NCI-H1048 (cell line): ENCODE data around the gene KCNAB2.

Source experiments
- DNase-seq: peaks from one replicate; lab custom pipeline; 2025; lab: John Stamatoyannopoulos, UW

Gene KCNAB2

GRCh38 chr1:6083385-6083784 is 37.7 kb downstream of the KCNAB2 start:
- no peak for DNase-seq

DNA sequence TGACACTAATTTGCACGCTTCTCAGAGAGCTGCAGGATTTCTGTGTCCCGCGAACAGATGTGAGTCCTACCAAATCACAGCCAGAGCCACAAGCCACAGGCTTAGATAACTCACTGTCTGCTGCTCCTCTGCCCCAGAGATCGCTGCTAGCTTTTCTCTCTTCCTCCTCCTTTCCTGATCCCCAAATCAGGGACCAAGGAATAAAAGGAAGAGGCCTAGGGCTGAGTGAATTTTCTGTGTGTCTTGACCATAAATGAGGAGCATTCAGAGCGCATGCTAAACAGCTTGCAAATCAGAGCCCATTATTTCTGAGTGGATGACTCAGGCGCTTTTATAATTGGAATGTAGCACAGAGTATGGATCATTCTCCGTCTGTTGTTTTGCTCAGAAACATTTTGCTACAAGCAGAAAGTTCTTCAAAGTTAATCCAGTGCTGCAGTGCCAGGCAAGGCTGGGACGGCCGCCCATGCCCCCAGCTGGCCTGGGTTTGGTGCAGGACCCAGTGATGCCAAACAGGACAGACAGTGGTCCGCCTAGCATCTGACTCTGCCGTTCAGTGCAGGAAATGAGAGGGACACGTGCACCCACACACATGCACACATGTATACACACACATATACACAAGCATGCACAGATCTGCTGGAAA is 38.2 kb downstream of the KCNAB2 start:
- no peak for DNase-seq

GRCh38 chr1:6084781-6085495 is 39.2 kb downstream of the KCNAB2 start:
- DNase-seq, result no peak

- no peak for DNase-seq
Observed at GRCh38 chr1:6085666-6086065, 40.0 kb downstream of the KCNAB2 start.

- no peak for DNase-seq
Observed at GRCh38 chr1:6086358-6086757, 40.7 kb downstream of the KCNAB2 start.

DNA sequence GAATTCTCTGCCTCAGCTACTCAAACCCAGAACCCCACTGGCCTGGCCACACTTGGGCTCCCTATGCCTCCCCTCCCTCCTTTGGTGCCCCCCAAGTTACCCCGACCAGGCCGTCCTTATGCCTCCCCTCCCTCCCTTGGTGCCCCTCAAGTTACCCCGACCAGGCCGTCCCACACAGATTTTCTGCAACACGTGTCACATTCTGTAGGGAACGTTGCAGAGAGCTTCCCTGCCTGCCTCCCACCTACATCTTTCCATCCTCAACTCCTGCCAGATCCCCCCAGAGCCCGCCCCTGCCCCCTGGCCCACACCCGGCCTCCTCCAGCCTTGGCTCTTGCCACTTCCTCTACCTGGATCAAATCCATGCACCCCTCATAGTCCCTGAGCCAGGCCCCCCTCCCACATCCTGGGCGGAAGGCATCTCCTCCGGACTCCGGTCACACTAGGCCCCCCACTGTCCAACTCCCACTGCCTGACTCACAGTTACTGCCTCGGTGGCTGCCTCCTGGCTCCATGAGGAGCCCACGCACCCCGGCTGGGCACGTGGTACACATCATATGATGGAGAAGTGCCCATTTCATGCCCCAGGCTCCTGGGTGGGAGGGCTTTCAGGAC is 41.2 kb downstream of the KCNAB2 start:
- DNase-seq, result no peak

DNA sequence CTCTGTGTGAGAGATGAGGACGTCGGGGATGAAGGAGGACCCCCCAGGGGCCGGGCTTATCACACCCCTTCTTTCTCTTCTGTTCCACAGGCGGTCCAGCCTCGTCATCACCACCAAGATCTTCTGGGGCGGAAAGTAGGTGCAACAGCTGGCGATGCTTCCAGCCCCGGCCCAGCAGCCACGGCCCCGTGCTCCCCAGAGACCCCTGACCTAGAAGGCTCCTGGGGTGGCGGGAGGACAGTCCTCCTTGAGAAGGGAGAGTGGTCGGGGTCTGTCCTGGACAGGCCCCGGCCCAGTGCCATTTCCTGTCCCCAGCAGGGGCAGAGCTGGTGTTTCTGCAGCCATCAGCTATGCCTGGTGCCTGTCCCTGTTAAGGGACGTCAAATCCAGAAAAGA is 41.7 kb downstream of the KCNAB2 start:
- DNase-seq, result no peak

GRCh38 chr1:6087958-6088357 is 42.3 kb downstream of the KCNAB2 start:
- DNase-seq, result no peak

- no peak for DNase-seq
Observed at GRCh38 chr1:6088956-6089355, 43.3 kb downstream of the KCNAB2 start.

GRCh38 chr1:6090288-6090687 is 44.6 kb downstream of the KCNAB2 start:
- no peak for DNase-seq

- no peak for DNase-seq
Observed at GRCh38 chr1:6090996-6091822, 45.5 kb downstream of the KCNAB2 start.

- no peak for DNase-seq
Observed at GRCh38 chr1:6091823-6092109, 46.1 kb downstream of the KCNAB2 start.

- no peak for DNase-seq
Observed at GRCh38 chr1:6092211-6092610, 46.5 kb downstream of the KCNAB2 start.

DNA sequence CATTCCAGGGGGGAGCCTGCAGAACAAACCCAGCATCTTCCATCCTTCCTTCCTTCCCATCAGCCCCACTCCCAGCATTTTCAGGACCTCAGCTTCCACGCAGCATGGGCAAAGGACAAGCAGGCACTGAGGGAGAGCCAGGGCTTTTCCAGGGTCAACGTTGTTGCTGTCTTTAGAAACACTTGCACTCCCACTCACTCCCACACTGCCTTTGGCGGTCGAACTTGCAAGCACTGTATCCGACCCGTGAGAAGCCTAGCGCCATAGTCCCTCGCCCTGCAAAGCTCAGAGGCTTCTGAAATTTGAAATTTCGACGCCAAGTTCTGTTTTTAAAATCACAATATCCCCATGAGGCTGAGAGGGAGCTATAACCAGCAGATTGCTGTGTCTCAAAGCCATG is 47.4 kb downstream of the KCNAB2 start:
- no peak for DNase-seq

GRCh38 chr1:6093611-6094010 is 47.9 kb downstream of the KCNAB2 start:
- no peak for DNase-seq

DNA sequence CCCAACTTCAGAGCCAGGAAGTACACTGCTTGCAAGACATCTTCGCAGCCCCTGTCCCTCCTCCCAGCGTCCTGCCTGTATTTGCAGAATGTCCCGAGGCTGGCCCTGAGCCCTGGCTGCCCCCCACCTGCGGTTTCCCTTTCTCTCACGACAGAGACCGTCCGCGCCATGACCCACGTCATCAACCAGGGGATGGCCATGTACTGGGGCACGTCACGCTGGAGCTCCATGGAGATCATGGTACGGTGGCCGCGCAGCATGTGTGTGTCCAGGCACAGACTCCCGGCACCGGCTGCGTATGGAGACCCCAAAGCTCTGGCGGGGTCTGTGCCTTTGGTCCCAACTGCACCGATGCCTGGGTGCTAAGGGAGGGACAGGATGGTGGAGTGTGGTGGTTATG is 48.6 kb downstream of the KCNAB2 start:
- no peak for DNase-seq

DNA sequence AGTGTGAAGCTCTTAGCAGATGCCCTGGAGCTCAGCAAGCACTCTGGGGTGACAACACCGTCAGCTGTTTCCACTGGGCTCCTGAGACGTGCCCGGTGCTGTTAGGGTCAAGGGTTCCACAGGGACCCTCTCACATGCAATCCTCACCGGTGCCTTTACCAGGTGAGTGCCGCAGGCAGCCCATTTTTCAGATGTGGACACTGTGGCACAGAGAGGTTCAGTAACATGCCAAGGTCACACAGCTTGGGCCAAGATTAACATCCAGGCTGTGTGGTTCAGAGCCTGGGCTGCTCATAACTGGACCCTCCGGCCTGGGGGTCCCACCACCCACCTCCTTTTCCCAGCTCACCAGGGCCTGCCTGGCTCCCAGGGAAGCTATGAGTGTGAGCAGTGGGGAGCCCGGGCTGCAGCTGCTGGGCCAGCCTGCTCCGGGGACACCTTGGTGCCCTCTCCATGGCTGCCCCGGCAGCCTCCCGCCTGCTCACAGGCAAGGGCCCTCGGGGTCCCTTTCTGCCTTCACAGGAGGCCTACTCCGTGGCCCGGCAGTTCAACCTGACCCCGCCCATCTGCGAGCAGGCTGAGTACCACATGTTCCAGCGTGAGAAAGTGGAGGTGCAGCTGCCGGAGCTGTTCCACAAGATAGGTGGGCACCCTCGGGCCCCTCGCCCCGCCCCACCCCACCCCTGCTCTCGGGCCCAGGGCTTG is 49.3 kb downstream of the KCNAB2 start:
- no peak for DNase-seq

- DNase-seq, result no peak
Observed at GRCh38 chr1:6095511-6096242, 50.0 kb downstream of the KCNAB2 start.

GRCh38 chr1:6096243-6097116 is 50.8 kb downstream of the KCNAB2 start:
- no peak for DNase-seq

DNA sequence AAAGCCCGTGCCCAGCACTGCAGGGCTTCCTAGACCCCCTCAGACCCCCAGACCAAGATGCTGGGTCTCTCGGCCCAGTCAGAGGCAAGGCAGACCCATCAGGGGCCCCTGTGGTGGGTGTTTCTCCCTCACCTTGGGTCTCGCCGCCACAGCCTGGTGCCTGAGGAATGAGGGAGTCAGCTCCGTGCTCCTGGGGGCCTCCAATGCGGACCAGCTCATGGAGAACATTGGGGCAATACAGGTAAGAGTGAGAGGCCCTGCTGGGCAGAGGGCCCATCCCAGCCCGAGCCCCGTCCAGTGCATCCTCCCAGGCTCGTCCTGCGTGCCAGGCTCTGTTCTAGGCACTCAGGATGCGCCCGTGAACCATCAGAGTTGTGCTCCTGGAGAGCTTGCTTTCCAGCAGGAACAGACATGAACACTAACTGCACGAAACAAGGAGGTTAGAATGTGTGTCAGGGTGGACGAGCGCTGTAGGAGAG is 51.5 kb downstream of the KCNAB2 start:
- no peak for DNase-seq
